Dedifferentiated amniotic fluid mesenchymal stem cell (primary cell): ENCODE measurements around the gene SVEP1.
"Not testable (repeated sequence)": the region's sequence is repeated elsewhere in the genome, so short reads cannot be mapped to it uniquely, and the experiment has no call there.

Experiments used
- DNase-seq: peaks from one replicate; pipeline ENCODE4 v3.0.0-alpha.2; 2016; ENCODE audit errors: extremely low spot score

SVEP1 gene

GRCh38 chr9:110444911-110445310, 134.6 kb downstream of the SVEP1 start:
- no peak for DNase-seq

- DNase-seq: peak; percentile 37
Observed at GRCh38 chr9:110443866-110444220, 135.7 kb downstream of the SVEP1 start.

GRCh38 chr9:110443146-110443865, 136.2 kb downstream of the SVEP1 start:
- DNase-seq: peak; percentile 79

GRCh38 chr9:110440796-110441195, 138.7 kb downstream of the SVEP1 start:
- no peak for DNase-seq

- DNase-seq: peak; percentile 49
Observed at GRCh38 chr9:110440172-110440571, 139.4 kb downstream of the SVEP1 start.

- peak; percentile 22 for DNase-seq
Observed at GRCh38 chr9:110432253-110432652, 147.3 kb downstream of the SVEP1 start.

GRCh38 chr9:110429453-110429852, 150.1 kb downstream of the SVEP1 start:
- no peak for DNase-seq

- peak; percentile 26 for DNase-seq
Observed at GRCh38 chr9:110427497-110428104, 151.9 kb downstream of the SVEP1 start.

- no peak for DNase-seq
Observed at GRCh38 chr9:110426052-110426709, 153.4 kb downstream of the SVEP1 start.

GRCh38 chr9:110414471-110414870, 165.1 kb downstream of the SVEP1 start:
- no peak for DNase-seq

- DNase-seq: no peak
Observed at GRCh38 chr9:110410961-110411360, 168.6 kb downstream of the SVEP1 start.

GRCh38 chr9:110408598-110408997, 170.9 kb downstream of the SVEP1 start:
- no peak for DNase-seq

GRCh38 chr9:110405858-110406443, 173.6 kb downstream of the SVEP1 start:
- no peak for DNase-seq

GRCh38 chr9:110404473-110404872, 175.1 kb downstream of the SVEP1 start:
- DNase-seq: no peak

GRCh38 chr9:110399983-110400382, 179.6 kb downstream of the SVEP1 start:
- no peak for DNase-seq

GRCh38 chr9:110398992-110399391, 180.5 kb downstream of the SVEP1 start:
- not testable (repeated sequence) for DNase-seq

GRCh38 chr9:110391826-110392485, 187.6 kb downstream of the SVEP1 start:
- DNase-seq: no peak

GRCh38 chr9:110389148-110389750, 190.3 kb downstream of the SVEP1 start:
- DNase-seq: no peak

- DNase-seq: no peak
Observed at GRCh38 chr9:110383491-110383890, 196.1 kb downstream of the SVEP1 start.

GRCh38 chr9:110382731-110383130, 196.8 kb downstream of the SVEP1 start:
- no peak for DNase-seq

- DNase-seq: no peak
Observed at GRCh38 chr9:110371411-110372007, 208.0 kb downstream of the SVEP1 start.
